Caco-2 (cell line): ENCODE measurements around the gene ERP44. TPM values are rescaled to one million over a fixed set of nuclear protein-coding genes. Genes with fewer than 3 reads are reported as not detected.

ENCODE experiments used
- BruUV-seq: library from RNA; stranded (reverse); fragments of 400-500 nt; replicated peaks from 2 replicates; lab custom pipeline; 2021; lab: Mats Ljungman, UMichigan
- CTCF ChIA-PET: fragments of 300-600 bp; sonication (Branson Sonifier 250); formaldehyde crosslinking; loops from one replicate; lab custom pipeline; 2022; ENCODE audit warnings: antibody characterized with exemption; lab: Charles Lee
- POLR2A ChIA-PET: fragments of 300-600 bp; sonication (Branson Sonifier 250); formaldehyde crosslinking; loops from one replicate; lab custom pipeline; 2022; ENCODE audit warnings: antibody characterized with exemption; lab: Charles Lee
- DNase-seq, 2 experiments: peaks; one replicate each; pipeline versions ENCODE4 v3.0.0 to v3.0.0-alpha.2; 2020 to 2022
- H3K27me3 ChIP-seq: replicated peaks from 2 replicates; pipeline ENCODE4 v1.6.0; 2011; ENCODE audit warnings: low read length; ENCODE audit not compliant: control insufficient read depth, insufficient read depth
- H3K36me3 ChIP-seq: 2 replicates; pipeline ENCODE4 v1.5.1; 2011; ENCODE audit warnings: low read length; ENCODE audit not compliant: control insufficient read depth, insufficient read depth
- H3K4me1 ChIP-seq: fragments of 250-450 bp; sonication (Bioruptor Pico); 2 replicates; pipeline ENCODE4 v1.5.1; 2020; ENCODE audit warnings: mild to moderate bottlenecking
- H3K4me3 ChIP-seq: 2 replicates; pipeline ENCODE4 v1.5.1; 2011; ENCODE audit warnings: low read depth, mild to moderate bottlenecking, control low read depth, low read length
- H3K9me3 ChIP-seq: fragments of 250-450 bp; sonication (Bioruptor Pico); 2 replicates; pipeline ENCODE4 v1.5.1; 2020; ENCODE audit warnings: mild to moderate bottlenecking, moderate library complexity
- H3K27ac Mint-ChIP-seq: one replicate; pipeline ENCODE4 v1.8.0; 2022; ENCODE audit warnings: mixed read lengths; ENCODE audit not compliant: unreplicated experiment
- H3K27me3 Mint-ChIP-seq: one replicate; pipeline ENCODE4 v1.8.0; 2022; ENCODE audit warnings: mixed read lengths; ENCODE audit not compliant: insufficient read depth, unreplicated experiment
- H3K36me3 Mint-ChIP-seq: one replicate; pipeline ENCODE4 v1.8.0; 2022; ENCODE audit warnings: mild to moderate bottlenecking, mixed read lengths; ENCODE audit not compliant: insufficient read depth, unreplicated experiment
- H3K4me1 Mint-ChIP-seq: one replicate; pipeline ENCODE4 v1.8.0; 2022; ENCODE audit warnings: low read depth, mixed read lengths; ENCODE audit not compliant: unreplicated experiment
- H3K4me3 Mint-ChIP-seq: one replicate; pipeline ENCODE4 v1.8.0; 2022; ENCODE audit warnings: mild to moderate bottlenecking, moderate library complexity, mixed read lengths; ENCODE audit not compliant: unreplicated experiment
- H3K9me3 Mint-ChIP-seq: one replicate; pipeline ENCODE4 v1.8.0; 2022; ENCODE audit warnings: mixed read lengths; ENCODE audit not compliant: unreplicated experiment
- intact Hi-C: fragments of 100-400 bp; cut with micrococcal nuclease; formaldehyde crosslinking; loops from one replicate; pipeline ENCODE4 v1.10.0; 2022; ENCODE audit not compliant: unreplicated experiment
- total RNA-seq: library from RNA; stranded (reverse); gene quantifications from 2 replicates; pipeline ENCODE4 v1.2.3, GENCODE V29; 2022
- TF ChIP-seq, protein P1 (sequence below), 2 experiments: fragments of 200-600 bp in 1 of 2; IDR thresholded peaks; 1 replicate in 1 of 2; 2 replicates in 1 of 2; pipeline versions ENCODE4 v1.5.1 to v1.8.0; 2011 to 2022; ENCODE audit warnings: antibody characterized with exemption in 1 of 2, control low read depth in 1 of 2, inconsistent platforms in 1 of 2, low read depth in 1 of 2, low read length in 1 of 2, mild to moderate bottlenecking in 1 of 2, moderate library complexity in 1 of 2; ENCODE audit not compliant: insufficient read depth in 1 of 2, severe bottlenecking in 1 of 2, unreplicated experiment in 1 of 2

ERP44 gene
- total RNA-seq, 1 experiment from 2014 or later = 25.6 TPM

DNA sequence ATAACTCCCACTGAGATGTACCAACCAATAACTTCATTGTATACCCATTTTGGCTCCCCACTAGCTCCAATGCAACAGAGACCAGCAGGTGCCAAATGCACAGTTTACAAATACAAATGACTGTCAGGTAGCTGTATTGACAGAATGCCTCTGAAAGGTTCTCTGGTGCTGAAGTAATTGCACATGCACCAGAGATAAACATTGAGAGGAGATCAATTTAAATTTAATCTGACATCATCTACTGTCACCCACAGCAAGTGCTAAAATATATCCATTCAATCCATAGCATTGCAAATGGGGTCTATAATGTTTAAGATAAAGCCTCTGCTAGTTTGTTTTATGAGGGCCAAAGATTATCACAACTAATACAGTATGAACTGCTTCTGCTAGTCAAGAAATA, 112.2 kb downstream of the ERP44 start:
- no peaks in the 10 kb centered on the region for H3K36me3 ChIP-seq
- H3K27me3 ChIP-seq = no peaks in the 10 kb centered on the region
- peaks cover 19% of the 10 kb centered on the region for H3K9me3 Mint-ChIP-seq

DNA sequence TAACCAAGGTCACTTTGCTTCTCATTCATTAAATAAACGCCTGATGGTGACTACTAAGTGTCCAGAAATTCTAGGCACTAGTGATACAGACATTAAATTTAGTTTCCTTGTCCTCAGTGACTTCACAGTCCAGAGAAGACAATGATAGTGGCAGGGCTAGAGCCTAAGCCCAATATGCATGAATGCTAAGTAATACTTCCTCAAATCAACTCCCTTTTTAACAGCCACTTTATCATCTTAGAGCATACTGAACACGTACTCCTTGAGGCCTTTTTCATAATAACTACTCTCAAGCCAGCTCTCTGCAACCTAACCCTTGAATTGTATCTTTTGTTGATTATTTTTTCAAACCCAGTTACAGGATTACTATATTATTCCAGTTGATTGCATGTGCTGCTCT, 118.2 kb downstream of the ERP44 start:
- no peaks in the 10 kb centered on the region for H3K9me3 ChIP-seq
- ChIA-PET CTCF (no interaction called here), POLR2A (no interaction called here)
- no peak for DNase-seq
- BruUV-seq = no TSS peak
- H3K36me3 ChIP-seq = no peaks in the 10 kb centered on the region
- Mint-ChIP-seq H3K27me3 (no peaks in the 10 kb centered on the region), H3K4me3 (no peak overlapping the region), H3K4me1 (no peaks in the 10 kb centered on the region), H3K27ac (no peak overlapping the region), H3K36me3 (peaks cover 24% of the 10 kb centered on the region), H3K9me3 (no peaks in the 10 kb centered on the region)
- H3K4me1 ChIP-seq = no peaks in the 10 kb centered on the region
- no peak overlapping the region for H3K4me3 ChIP-seq
- intact Hi-C loops = no loop called here
- H3K27me3 ChIP-seq = no peaks in the 10 kb centered on the region
- TF ChIP-seq, protein P1, sequence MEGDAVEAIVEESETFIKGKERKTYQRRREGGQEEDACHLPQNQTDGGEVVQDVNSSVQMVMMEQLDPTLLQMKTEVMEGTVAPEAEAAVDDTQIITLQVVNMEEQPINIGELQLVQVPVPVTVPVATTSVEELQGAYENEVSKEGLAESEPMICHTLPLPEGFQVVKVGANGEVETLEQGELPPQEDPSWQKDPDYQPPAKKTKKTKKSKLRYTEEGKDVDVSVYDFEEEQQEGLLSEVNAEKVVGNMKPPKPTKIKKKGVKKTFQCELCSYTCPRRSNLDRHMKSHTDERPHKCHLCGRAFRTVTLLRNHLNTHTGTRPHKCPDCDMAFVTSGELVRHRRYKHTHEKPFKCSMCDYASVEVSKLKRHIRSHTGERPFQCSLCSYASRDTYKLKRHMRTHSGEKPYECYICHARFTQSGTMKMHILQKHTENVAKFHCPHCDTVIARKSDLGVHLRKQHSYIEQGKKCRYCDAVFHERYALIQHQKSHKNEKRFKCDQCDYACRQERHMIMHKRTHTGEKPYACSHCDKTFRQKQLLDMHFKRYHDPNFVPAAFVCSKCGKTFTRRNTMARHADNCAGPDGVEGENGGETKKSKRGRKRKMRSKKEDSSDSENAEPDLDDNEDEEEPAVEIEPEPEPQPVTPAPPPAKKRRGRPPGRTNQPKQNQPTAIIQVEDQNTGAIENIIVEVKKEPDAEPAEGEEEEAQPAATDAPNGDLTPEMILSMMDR (IDR thresholded peaks at IDR 0.05; ENCODE audit: insufficient read depth in 1 of 2, low read depth in 1 of 2, low read length in 1 of 2, severe bottlenecking in 1 of 2, unreplicated experiment in 1 of 2) = no peak

More for the DNA sequence above, 112.2 kb downstream of the ERP44 start:
- no peaks in the 10 kb centered on the region for H3K4me1 ChIP-seq
- TF ChIP-seq, protein P1 (IDR thresholded peaks at IDR 0.05; ENCODE audit: insufficient read depth in 1 of 2, low read depth in 1 of 2, low read length in 1 of 2, severe bottlenecking in 1 of 2, unreplicated experiment in 1 of 2) = no peak
- intact Hi-C loops = no loop called here
- BruUV-seq = no TSS peak
- Mint-ChIP-seq H3K36me3 (peaks cover 24% of the 10 kb centered on the region), H3K27ac (no peak overlapping the region), H3K27me3 (no peaks in the 10 kb centered on the region), H3K4me1 (no peaks in the 10 kb centered on the region), H3K4me3 (no peak overlapping the region)
- CTCF ChIA-PET = no interaction called here
- H3K9me3 ChIP-seq = peaks cover 4% of the 10 kb centered on the region; the same call in 1 of the 2 replicates
- POLR2A ChIA-PET = no interaction called here
- no peak overlapping the region for H3K4me3 ChIP-seq
- no peak for DNase-seq

DNA sequence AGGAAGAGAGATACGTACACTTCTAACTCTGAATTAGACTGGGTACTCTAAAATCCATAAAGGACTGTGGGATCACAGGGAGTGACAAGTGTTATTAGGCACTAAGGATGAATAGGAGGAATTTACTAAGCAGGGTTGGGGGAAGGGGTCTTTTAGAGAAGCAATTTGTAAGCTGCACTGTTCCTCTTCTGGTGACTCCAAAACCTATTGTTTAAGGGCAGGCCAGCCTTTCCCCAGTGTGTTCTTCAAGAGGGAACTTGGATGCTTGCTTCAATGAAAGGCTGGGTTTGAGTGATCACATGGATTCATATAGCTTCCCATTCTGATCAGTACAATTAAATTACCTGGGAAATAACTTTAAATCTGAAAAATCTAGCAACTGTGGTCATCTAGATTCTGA, 120.6 kb downstream of the ERP44 start:
- H3K9me3 Mint-ChIP-seq = no peaks in the 10 kb centered on the region
- Histone ChIP-seq H3K27me3 (no peaks in the 10 kb centered on the region), H3K36me3 (no peaks in the 10 kb centered on the region), H3K4me1 (no peaks in the 10 kb centered on the region), H3K4me3 (no peak overlapping the region), H3K9me3 (no peaks in the 10 kb centered on the region)
- CTCF ChIA-PET = no interaction called here
- H3K4me1 Mint-ChIP-seq = no peaks in the 10 kb centered on the region
- H3K36me3 Mint-ChIP-seq = peaks cover 30% of the 10 kb centered on the region
- POLR2A ChIA-PET = no interaction called here
- DNase-seq = no peak
- H3K27ac Mint-ChIP-seq = no peak overlapping the region
- intact Hi-C loops = no loop called here
- BruUV-seq = no TSS peak
- H3K4me3 Mint-ChIP-seq = no peak overlapping the region
- TF ChIP-seq, protein P1 (IDR thresholded peaks at IDR 0.05; ENCODE audit: insufficient read depth in 1 of 2, low read depth in 1 of 2, low read length in 1 of 2, severe bottlenecking in 1 of 2, unreplicated experiment in 1 of 2) = no peak
- H3K27me3 Mint-ChIP-seq = no peaks in the 10 kb centered on the region
